AML-193 (cell line): ENCODE measurements around the gene HINT3.
A peak's percentile ranks its signal among the peaks of the same experiment; 100 is the strongest.
"Not testable (repeated sequence)": the region's sequence is repeated elsewhere in the genome, so short reads cannot be mapped to it uniquely, and the experiment has no call there.

ENCODE experiments used
- DNase-seq, 2 experiments: peaks; one replicate each; lab custom pipeline; 2025; lab: John Stamatoyannopoulos, UW

Gene HINT3

DNA sequence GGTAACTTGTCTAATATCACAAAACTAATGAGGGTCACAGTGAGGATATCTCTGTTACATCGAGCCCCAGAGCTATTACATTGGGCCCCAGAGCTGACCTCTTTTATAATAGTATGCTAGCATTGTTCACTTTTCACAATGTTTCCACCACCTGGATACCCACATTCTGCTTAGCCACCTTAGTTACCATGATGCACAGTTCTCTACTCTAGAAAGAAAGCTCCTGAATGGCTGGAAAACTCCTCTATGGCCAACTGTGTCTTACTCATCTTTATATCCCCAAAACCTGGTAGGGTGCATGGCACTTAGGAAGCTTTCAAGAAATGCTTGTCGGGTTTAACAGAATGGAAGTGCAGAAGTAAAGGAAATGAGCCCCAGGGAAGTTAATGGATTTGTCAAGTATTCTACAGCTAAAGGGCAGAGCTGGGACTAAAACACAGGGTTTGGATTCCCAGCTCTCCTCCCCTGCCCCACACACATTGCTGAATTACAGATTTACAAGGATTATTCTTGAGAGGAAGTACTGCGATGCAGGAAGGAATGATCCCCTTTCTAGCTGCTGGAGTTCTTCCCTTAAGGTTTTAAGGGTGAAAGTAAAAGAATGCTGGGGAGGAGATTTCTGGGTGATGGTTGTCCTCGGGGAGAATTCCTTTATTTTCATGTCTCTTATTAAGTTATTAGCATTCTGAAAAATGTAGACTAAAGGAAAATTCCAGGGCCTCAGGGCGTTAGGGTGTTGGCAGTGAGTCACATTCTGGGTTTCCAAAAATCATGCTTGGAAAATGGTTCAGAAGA lies 16.1 kb upstream of the HINT3 start:
- DNase-seq = no peak

DNA sequence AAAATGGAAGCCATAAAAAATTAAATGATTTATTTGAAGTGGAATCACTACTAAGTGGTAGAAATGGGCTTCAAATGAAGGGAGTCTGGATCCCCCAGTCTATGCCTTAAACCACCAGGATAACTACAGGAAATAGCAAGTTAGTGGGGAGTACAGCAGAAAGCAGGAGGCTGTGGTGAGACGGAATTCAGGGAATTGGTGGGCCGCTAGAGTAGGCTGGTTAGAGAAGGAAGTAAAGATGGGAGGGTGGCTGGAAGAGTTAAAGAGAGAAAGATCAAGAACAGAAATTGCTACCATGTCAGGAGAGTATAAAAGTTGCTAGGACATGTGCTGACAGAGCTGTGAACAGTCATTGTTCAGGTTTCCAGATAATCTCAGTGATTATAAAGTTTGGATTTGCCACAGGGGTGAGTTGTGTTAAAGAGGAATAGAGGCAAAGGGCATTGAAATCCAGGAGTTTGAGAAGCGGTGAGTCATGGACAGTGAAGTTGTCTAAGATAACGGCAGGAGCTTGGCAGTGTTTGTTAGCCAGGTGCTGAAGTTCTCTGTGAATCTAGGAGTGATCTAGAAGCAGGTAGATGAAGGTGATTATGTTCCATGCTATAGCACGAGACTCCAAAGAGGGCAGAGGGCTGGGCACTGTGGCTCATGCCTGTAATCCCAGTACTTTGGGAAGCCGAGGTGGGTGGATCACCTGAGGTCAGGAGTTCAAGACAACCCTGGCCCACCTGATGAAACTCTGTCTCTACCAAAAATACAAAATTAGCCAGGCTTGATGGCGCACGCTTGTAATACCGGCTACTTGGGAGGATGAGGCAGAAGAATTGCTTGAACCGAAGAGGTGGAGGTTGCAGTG lies 13.7 kb upstream of the HINT3 start:
- DNase-seq = no peak

- DNase-seq = no peak
Measured at GRCh38 chr6:125943528-125944433, 12.8 kb upstream of the HINT3 start.

GRCh38 chr6:125944434-125944816 lies 12.1 kb upstream of the HINT3 start:
- DNase-seq = peak; percentile 94 to 95

DNA sequence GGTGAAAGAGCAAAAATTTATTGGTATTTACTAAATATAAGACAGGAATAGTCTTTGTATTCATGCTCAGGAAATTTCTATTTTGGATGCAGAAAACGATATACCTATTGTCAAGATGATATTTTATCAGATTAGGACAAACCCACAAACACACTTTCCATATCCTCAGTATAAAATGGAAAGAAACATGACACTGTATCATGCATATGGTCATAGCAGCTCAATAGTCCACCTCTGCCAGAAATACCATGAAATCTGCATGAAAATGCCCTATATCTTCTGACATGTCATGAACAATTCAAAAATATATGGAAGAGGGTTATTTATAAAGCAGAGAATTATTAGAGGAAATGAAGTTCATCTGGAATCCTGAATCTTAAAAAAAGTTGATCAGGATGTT lies 11.7 kb upstream of the HINT3 start:
- DNase-seq = no peak

DNA sequence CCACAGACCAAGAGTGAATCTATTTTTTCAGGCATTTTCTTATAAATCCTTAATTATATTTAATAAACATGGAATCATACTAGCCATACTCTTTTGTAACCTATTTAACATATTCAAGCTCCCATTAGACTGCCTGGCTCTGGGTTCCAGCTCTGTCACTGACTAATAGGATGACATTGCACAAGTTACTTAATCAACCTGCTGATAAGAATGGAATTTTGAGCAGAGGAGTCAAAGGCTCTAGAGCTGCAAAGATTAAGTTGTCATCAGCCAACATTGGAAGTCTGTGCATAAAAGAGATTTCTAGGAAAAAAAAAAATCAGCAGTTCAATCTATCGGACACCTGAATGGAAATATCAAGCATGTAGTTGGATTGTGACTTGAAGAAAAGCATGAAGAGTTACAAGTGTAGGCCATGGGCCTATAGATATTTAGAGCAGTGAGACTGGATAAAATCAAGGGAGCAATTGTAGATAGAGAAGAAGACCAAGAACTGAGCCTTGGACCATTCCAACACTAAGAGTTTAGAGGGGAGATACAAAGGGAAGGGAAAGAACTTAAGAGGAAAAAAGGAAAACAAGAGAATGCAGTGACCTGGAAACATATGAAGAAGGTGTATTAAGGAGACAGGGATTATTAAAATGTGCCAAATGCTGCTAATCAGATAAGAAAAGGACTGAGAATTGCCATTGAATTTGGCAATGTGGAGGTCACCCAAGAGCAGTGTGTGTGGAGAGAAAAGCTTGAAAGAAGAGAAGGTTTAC lies 11.0 kb upstream of the HINT3 start:
- peak; percentile 24 to 31 for DNase-seq

DNA sequence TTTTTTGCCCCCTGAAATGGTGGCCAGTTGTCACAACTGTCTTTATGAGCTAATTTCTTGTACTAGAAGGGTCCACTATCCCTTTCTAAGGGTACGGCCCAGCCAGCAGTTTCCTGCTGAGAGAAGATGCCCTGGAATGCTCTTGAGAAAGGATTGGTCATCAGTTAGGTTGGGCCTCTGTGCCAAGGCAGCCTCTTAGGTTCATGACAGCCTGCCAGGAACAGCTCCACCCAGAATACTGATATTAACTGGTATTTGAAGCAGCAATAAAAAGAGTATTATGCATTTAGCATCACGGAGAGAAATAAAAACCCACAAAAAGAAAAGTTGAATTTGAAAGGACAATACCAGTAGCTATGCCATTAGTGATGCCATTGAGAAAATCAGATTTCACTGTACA lies 9.0 kb upstream of the HINT3 start:
- DNase-seq = no peak

- no peak for DNase-seq
Measured at GRCh38 chr6:125948455-125948854, 8.1 kb upstream of the HINT3 start.

GRCh38 chr6:125949069-125949468 lies 7.5 kb upstream of the HINT3 start:
- no peak for DNase-seq

GRCh38 chr6:125950293-125950692 lies 6.3 kb upstream of the HINT3 start:
- no peak for DNase-seq

- not testable (repeated sequence) for DNase-seq
Measured at GRCh38 chr6:125950716-125951115, 5.9 kb upstream of the HINT3 start.

DNA sequence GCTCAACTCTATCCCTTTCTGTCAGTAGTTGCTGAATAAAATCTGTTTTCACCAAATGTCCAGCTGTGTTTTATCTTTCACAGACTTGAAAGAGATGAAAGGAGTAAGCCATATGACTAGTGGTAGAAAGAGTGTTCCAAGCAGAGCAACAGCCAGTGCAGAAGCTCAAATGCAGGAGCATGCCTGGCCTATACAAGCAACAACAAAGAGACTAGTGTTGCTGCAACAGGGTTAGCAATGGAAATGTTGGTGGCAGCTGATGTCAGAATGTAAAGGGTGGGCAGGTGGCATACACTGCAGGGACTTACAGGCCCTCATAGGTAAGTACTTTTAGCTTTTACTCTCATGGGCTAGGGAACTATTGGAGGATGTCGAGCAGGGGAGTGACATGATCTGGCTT lies 5.2 kb upstream of the HINT3 start:
- DNase-seq = no peak

DNA sequence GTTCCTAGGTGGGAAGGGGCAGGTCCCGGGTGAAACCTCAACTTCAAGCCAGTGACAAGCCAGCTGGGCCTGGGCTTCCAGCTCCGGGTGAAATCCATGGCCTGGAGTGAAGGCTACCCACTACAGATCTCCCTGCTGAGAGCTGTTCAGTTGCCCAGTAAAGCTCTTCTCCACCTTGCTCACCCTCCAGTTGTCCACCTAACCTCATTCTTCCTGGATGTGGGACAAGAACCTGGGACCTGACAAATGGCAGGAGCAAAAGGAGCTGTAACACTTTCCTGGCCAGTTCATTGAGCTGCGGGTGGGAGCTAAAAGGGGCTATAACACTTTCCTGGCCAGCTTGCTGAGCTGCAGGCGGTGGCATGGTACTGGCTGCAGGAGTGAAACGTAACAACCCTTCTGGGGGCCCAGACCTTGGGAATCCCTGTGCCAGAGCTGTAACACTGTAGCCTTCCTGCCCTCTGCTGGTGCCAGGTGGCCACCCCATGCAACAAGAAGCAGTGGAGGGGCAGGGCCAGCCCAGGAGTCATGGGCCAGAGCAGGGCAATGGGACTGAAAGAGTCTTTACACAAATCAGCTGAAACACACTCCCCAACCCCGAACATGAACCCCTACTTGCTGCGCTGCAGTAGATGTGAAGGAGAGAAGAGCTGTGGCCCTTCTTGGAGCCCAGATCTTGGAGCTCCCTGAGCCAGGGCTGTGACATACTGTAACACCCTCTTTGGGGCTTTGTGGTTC lies 3.6 kb upstream of the HINT3 start:
- DNase-seq = peak; percentile 63 to 74

DNA sequence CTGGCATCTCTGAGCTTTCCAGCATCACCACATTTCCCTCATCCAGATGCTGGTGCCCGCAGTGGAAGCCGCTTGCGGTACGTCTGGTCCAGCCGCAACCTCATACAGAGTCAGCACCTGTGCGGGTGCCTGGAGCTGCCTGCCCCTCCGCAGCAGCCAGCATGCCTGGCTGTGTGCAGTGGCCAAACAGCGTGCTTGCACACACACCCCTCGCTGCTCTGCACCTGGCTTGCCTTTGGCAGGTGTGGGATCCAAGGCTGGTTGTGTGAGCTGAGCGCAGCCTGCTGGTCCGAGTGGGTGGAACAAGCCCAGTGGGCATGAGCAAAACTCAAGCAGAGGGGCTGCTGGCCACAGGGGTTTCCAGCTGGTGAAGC lies 3.1 kb upstream of the HINT3 start:
- DNase-seq = peak in 1 of 2 experiments; percentile 24

DNA sequence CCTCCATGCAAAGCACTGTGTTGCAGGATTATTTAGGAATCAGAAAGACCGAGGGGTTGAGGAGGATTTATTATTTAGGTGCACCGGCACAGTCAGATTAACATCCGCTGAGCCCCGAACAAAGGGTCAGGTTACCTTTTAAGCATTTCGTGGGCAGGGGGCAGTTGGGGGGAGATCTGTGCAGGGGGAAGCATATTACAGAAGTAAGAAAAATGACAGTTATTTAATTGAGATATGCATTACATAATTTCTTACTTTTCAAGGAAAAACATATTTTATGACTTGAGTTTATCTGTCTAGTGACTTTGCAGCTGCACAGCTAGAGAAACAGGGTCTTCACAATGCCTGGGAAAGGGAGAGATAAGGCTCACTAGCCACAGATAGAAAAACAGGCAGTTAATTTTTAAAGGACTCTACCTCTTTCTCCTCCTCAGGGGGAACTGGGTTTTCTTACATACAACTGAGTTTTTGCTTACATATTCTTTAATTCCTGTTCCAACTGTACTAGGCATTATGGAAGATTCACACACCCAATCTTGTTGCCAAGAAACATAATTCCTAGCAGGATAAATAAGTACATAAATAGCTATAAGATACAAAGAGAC lies 1.7 kb upstream of the HINT3 start:
- no peak for DNase-seq

DNA sequence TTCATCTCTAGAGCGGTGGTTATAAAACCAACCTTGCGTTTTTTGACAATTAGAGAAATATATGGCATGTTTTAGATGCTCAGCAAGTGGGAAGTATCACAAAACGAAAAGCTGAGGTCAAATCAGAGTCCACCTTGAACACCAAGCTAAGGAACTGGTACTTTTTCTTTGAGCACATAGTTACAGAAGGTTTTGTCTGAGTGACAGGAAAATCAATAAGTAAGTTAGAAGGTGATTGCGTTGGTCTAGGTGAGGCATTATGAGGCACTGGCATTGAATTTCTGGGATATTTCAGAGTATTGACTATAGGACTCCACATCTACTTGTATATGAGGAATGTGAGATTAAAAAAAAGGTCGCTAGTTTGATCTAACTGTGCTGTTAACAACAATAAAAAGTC lies 597 bp upstream of the HINT3 start:
- no peak for DNase-seq

DNA sequence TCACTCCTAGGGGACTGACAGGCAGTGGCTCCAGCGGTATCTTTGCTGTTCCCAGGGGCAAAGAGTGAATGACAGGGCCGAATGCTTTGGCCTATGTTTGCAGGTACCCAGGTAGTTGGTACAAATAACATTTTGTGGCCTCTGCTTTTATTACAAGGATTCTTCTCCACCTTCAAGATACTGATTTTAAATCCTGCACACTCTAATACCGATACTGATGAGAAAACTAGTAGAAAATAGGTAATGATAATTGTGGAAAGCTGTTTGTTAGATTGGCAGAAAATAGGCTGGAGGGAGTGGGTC lies 772 bp downstream of the HINT3 start:
- no peak for DNase-seq

DNA sequence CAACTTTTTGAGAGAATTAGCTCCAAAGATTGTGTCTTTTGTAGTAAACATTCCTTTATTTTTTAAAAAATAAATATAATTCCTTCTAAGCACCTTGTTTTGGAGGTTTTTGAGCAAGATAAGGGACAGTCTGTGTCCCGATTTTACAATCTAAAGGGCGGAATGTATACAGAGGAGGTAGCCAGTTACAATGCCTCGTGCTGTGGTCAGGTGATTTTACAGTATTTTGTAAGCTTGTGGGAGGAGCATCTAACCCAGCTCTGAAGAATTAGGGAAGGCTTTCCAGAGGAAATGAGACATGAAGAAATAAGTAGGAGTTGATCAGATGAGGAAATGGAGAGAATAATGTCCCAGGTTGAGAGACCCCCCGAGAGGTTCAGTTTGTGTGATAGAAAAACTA lies 1.3 kb downstream of the HINT3 start:
- peak; percentile 84 for DNase-seq

DNA sequence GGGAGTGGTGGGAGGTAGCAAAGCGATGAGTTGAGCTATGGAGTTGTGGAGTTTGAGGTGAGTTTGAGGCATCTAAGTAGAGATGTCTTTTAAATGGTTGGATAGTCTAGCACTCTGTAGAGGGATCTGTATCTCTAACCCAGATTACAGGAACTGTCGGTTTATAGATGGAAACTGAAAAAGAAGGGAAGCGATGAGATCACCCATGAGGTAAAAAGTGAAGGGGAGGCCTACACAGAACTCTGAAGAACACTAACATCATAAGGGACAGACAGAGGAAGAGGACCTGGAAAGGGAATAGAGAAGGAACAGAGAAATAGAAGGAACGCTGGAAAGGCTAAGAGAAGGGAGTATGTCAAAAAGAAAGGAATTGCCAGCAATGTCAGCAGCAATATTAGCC lies 2.5 kb downstream of the HINT3 start:
- DNase-seq = no peak

DNA sequence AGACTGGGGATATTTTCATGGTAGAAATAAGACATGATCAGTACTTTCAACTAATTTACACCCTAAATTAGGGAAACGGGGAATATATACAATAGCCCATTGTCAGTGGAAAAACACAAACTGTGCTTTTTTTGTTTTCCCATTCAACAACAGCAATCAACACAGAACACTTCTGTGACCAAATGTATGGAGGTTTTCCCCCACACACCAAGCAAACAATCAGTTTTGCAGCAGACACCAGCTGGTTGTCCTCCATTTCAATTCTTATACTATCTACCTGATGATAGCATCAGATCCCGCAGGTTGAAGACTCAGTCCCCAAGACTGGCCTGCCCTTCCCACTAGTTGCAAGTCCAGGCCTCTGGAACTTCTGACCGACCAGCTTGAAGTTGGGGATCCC lies 4.5 kb downstream of the HINT3 start:
- DNase-seq = no peak
